Type B pancreatic cell (in vitro differentiated cells): ENCODE results near the gene IL1RL1. TPM values are rescaled to one million over a fixed set of nuclear protein-coding genes. Genes with fewer than 3 reads are reported as not detected.

Source experiments
- DNase-seq: peaks from one replicate; pipeline ENCODE4 v3.0.0; 2021; ENCODE audit warnings: mixed read lengths; ENCODE audit not compliant: unreplicated experiment; ENCODE audit errors: extremely low spot score
- H3K27ac Mint-ChIP-seq: 2 replicates; pipeline ENCODE4 v1.8.0; 2021; ENCODE audit warnings: mild to moderate bottlenecking, mixed read lengths
- H3K27me3 Mint-ChIP-seq: 2 replicates; pipeline ENCODE4 v1.8.0; 2021; ENCODE audit warnings: mixed read lengths
- H3K36me3 Mint-ChIP-seq: 2 replicates; pipeline ENCODE4 v1.8.0; 2021; ENCODE audit warnings: mixed read lengths
- H3K4me1 Mint-ChIP-seq: one replicate; pipeline ENCODE4 v1.8.0; 2021; ENCODE audit warnings: mixed read lengths; ENCODE audit not compliant: unreplicated experiment
- H3K4me3 Mint-ChIP-seq: 2 replicates; pipeline ENCODE4 v1.8.0; 2021; ENCODE audit warnings: mild to moderate bottlenecking, mixed read lengths
- H3K9me3 Mint-ChIP-seq: 2 replicates; pipeline ENCODE4 v1.8.0; 2021; ENCODE audit warnings: mixed read lengths
- total RNA-seq: library from RNA; stranded (reverse); gene quantifications from 2 replicates; pipeline ENCODE4 v1.2.1, GENCODE V29; 2021; ENCODE audit warnings: low replicate concordance
- TF ChIP-seq, protein P1 (sequence below): fragments of 200-600 bp; sonication (generic); conservative IDR thresholded peaks from 2 replicates; pipeline ENCODE4 v1.5.0; 2021; ENCODE audit warnings: antibody characterized with exemption, mild to moderate bottlenecking

The IL1RL1 gene
- total RNA-seq, 1 donor from 2014 or later, result not detected

DNA sequence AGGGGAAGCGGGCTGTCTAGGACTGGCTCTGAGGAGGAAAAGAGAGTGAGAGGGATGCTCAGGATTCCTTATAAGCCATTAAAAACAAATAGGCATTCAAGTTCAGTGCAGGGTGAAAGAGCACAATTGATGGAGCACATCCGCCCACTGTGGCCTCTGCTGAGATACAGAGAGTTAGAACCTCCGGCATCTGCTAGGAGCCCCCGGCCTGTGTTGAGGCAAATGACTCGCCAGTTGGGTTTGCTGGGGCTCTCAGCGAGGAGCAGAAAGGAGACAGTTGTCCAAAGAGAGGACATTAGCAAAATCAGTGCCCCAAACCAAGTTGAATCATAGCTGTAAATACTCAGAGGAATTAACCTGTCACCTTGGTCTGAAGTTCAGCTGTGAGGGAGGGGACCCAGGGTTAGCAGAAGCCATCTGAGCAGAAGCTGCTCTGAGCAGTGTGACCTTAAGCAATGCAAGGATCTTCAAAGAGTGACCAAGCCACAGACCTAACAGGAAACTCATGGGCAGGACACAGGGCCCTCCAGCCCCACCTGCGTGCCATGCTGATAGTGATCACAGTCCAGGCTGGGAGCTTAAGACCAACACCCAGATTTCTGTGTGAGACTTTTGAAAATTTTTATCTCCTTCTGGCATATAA lies 88.3 kb downstream of the IL1RL1 start:
- Mint-ChIP-seq H3K4me3 (no peak overlapping the region), H3K27ac (no peak overlapping the region), H3K4me1 (no peaks in the 10 kb centered on the region), H3K27me3 (peaks cover 6% of the 10 kb centered on the region), H3K9me3 (no peaks in the 10 kb centered on the region), H3K36me3 (no peaks in the 10 kb centered on the region)
- TF ChIP-seq, protein P1, sequence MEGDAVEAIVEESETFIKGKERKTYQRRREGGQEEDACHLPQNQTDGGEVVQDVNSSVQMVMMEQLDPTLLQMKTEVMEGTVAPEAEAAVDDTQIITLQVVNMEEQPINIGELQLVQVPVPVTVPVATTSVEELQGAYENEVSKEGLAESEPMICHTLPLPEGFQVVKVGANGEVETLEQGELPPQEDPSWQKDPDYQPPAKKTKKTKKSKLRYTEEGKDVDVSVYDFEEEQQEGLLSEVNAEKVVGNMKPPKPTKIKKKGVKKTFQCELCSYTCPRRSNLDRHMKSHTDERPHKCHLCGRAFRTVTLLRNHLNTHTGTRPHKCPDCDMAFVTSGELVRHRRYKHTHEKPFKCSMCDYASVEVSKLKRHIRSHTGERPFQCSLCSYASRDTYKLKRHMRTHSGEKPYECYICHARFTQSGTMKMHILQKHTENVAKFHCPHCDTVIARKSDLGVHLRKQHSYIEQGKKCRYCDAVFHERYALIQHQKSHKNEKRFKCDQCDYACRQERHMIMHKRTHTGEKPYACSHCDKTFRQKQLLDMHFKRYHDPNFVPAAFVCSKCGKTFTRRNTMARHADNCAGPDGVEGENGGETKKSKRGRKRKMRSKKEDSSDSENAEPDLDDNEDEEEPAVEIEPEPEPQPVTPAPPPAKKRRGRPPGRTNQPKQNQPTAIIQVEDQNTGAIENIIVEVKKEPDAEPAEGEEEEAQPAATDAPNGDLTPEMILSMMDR, result no peak
- DNase-seq, result no peak

DNA sequence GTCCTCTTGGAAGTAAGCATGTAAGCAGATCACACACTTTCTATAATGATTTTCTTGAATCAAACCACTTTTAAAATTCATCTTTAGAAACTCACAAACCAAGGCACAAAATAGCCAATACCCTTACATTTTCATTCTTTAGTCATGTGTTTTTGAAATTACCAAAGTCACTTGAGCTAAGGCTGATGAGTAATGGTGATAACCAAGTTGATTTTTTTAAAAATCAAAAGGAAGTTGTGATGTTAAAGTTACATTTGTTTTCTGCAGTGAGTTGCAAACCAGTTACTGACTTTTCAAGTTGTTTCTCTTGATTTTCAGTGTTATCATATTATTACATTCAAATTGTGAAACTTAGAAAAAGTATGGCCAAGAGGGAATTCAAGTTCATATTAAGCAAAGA lies 90.1 kb downstream of the IL1RL1 start:
- H3K9me3 Mint-ChIP-seq, result no peaks in the 10 kb centered on the region
- no peak overlapping the region for H3K27ac Mint-ChIP-seq
- H3K36me3 Mint-ChIP-seq, result no peaks in the 10 kb centered on the region
- no peak overlapping the region for H3K4me3 Mint-ChIP-seq
- H3K4me1 Mint-ChIP-seq, result no peaks in the 10 kb centered on the region
- peaks cover 6% of the 10 kb centered on the region for H3K27me3 Mint-ChIP-seq
- TF ChIP-seq, protein P1, result no peak
- no peak for DNase-seq

Other genes with a start within 250 kb of the IL1RL1 start
- gene IL1R1, start 168.8 kb upstream of the IL1RL1 start, total RNA-seq, result 15.8 and 31.7 TPM in 2 replicates
- gene IL1RL2, start 124.5 kb upstream of the IL1RL1 start, total RNA-seq, result 1.0 and 2.0 TPM in 2 replicates
- gene IL18R1, start 44.2 kb downstream of the IL1RL1 start, total RNA-seq, result 5.8 and 9.8 TPM in 2 replicates
- gene IL18RAP, start 111.6 kb downstream of the IL1RL1 start, total RNA-seq, result 1.2 and 2.5 TPM in 2 replicates
- 3.1 and 7.9 TPM in 2 replicates for gene SLC9A4, start 161.7 kb downstream of the IL1RL1 start, total RNA-seq